ENCODE results near the gene KCNS3. TPM values are rescaled to one million over a fixed set of nuclear protein-coding genes. Genes with fewer than 3 reads are reported as not detected.

KCNS3 gene
- total RNA-seq, 2 donors from 2014 or later, result 30.3 to 33.6 TPM

GRCh38 chr2:17863539-17863938, 14.9 kb upstream of the KCNS3 start:
- H3K9me3 ChIP-seq, result no peaks in the 10 kb centered on the region
- TF ChIP-seq CTCF (IDR thresholded peaks at IDR 0.05), result no peak
- H3K27ac ChIP-seq, result no peak overlapping the region
- ATAC-seq (ENCODE audit: insufficient number of reproducible peaks, low FRiP score, low read depth) (no peak), DNase-seq (ENCODE audit: low spot score) (no peak)
- no peaks in the 10 kb centered on the region for H3K36me3 ChIP-seq
- no peaks in the 10 kb centered on the region for H3K4me1 ChIP-seq (ENCODE audit: control insufficient read depth in 1 of 2, low read depth in 2 of 2)
- no peaks in the 10 kb centered on the region for H3K27me3 ChIP-seq (replicated peaks; ENCODE audit: insufficient read depth)
- no peak overlapping the region for H3K4me3 ChIP-seq

GRCh38 chr2:17864676-17865075, 13.8 kb upstream of the KCNS3 start:
- no peak for DNase-seq (ENCODE audit: low spot score)
- H3K4me3 ChIP-seq, result no peak overlapping the region
- no peaks in the 10 kb centered on the region for H3K36me3 ChIP-seq
- H3K27me3 ChIP-seq (replicated peaks; ENCODE audit: insufficient read depth), result no peaks in the 10 kb centered on the region
- H3K27ac ChIP-seq, result no peak overlapping the region
- no peaks in the 10 kb centered on the region for H3K9me3 ChIP-seq
- H3K4me1 ChIP-seq (ENCODE audit: control insufficient read depth in 1 of 2, low read depth in 2 of 2), result no peaks in the 10 kb centered on the region
- TF ChIP-seq CTCF (IDR thresholded peaks at IDR 0.05), result no peak
- no peak for ATAC-seq (ENCODE audit: insufficient number of reproducible peaks, low FRiP score, low read depth)

- no peaks in the 10 kb centered on the region for H3K36me3 ChIP-seq
- H3K4me1 ChIP-seq (ENCODE audit: control insufficient read depth in 1 of 2, low read depth in 2 of 2), result no peaks in the 10 kb centered on the region
- no peak overlapping the region for H3K27ac ChIP-seq
- TF ChIP-seq CTCF (IDR thresholded peaks at IDR 0.05), result no peak
- no peaks in the 10 kb centered on the region for H3K9me3 ChIP-seq
- no peak overlapping the region for H3K4me3 ChIP-seq
- H3K27me3 ChIP-seq (replicated peaks; ENCODE audit: insufficient read depth), result no peaks in the 10 kb centered on the region
- no peak for ATAC-seq (ENCODE audit: insufficient number of reproducible peaks, low FRiP score, low read depth)
- DNase-seq (ENCODE audit: low spot score), result no peak
Observed at GRCh38 chr2:17867133-17867532, 11.3 kb upstream of the KCNS3 start.

GRCh38 chr2:17869128-17869527, 9.3 kb upstream of the KCNS3 start:
- no peaks in the 10 kb centered on the region for H3K4me1 ChIP-seq (ENCODE audit: control insufficient read depth in 1 of 2, low read depth in 2 of 2)
- H3K4me3 ChIP-seq, result no peak overlapping the region
- no peak for DNase-seq (ENCODE audit: low spot score)
- H3K27me3 ChIP-seq (replicated peaks; ENCODE audit: insufficient read depth), result no peaks in the 10 kb centered on the region
- TF ChIP-seq CTCF (IDR thresholded peaks at IDR 0.05), result no peak
- no peak overlapping the region for H3K27ac ChIP-seq
- no peak for ATAC-seq (ENCODE audit: insufficient number of reproducible peaks, low FRiP score, low read depth)
- no peaks in the 10 kb centered on the region for H3K36me3 ChIP-seq
- no peaks in the 10 kb centered on the region for H3K9me3 ChIP-seq

- no peaks in the 10 kb centered on the region for H3K9me3 ChIP-seq
- no peak for ATAC-seq (ENCODE audit: insufficient number of reproducible peaks, low FRiP score, low read depth)
- no peak overlapping the region for H3K4me3 ChIP-seq
- H3K27ac ChIP-seq, result no peak overlapping the region
- DNase-seq (ENCODE audit: low spot score), result no peak
- H3K36me3 ChIP-seq, result no peaks in the 10 kb centered on the region
- H3K27me3 ChIP-seq (replicated peaks; ENCODE audit: insufficient read depth), result no peaks in the 10 kb centered on the region
- no peak for TF ChIP-seq CTCF (IDR thresholded peaks at IDR 0.05)
- no peaks in the 10 kb centered on the region for H3K4me1 ChIP-seq (ENCODE audit: control insufficient read depth in 1 of 2, low read depth in 2 of 2)
Observed at GRCh38 chr2:17871639-17872038, 6.8 kb upstream of the KCNS3 start.
